ENCODE measurements around the gene SERHL2. TPM values are rescaled to one million over a fixed set of nuclear protein-coding genes. Genes with fewer than 3 reads are reported as not detected.
"Not testable (repeated sequence)": the region's sequence is repeated elsewhere in the genome, so short reads cannot be mapped to it uniquely, and the experiment has no call there.

The SERHL2 gene
- total and polyA plus RNA-seq, 8 donors: 1.7 to 5.5 (median 4.1) TPM; not detected in 1

DNA sequence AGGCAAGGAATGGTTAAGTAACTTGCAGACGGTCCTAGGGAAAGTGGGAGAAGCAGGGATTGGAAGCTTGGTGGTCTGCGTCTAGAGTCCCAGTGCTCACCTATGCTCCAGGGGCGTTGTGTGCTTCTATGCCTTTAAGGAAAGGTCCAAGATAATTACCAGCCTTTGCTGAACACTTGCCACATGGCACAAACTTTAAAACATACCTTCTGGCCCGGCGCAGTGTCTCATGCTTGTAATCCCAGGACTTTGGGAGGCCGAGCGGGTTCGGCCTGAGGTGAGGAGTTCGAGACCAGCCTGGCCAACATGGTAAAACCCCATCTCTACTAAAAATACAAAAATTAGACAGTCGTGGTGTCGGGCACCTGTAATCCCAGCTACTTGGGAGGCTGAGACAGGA lies 58.6 kb downstream of the SERHL2 start:
- Histone ChIP-seq H3K27me3 (no peaks in the 10 kb centered on the region), H3K36me3 (peaks cover 3 to 17% (median 10%) of the 10 kb centered on the region in 4 donors), H3K9me3 (no peaks in the 10 kb centered on the region), H3K4me1 (peaks cover 69 to 87% (median 83%) of the 10 kb centered on the region in 4 donors), H3K27ac (peak overlapping the region; percentile 76 to 97 (median 94)), H3K4me3 (peak overlapping the region; percentile 68 to 82 (median 78))
- intact Hi-C loops (cut with DNase I; ENCODE audit: low total_unique reads): no loop called here
- 31 to 54% (median 41%) methylated on average over 11 of the region's 11 CpGs for WGBS, 5 donors
- no peak for TF ChIP-seq EP300 (IDR thresholded peaks at IDR 0.05)
- DNase-seq: no peak

DNA sequence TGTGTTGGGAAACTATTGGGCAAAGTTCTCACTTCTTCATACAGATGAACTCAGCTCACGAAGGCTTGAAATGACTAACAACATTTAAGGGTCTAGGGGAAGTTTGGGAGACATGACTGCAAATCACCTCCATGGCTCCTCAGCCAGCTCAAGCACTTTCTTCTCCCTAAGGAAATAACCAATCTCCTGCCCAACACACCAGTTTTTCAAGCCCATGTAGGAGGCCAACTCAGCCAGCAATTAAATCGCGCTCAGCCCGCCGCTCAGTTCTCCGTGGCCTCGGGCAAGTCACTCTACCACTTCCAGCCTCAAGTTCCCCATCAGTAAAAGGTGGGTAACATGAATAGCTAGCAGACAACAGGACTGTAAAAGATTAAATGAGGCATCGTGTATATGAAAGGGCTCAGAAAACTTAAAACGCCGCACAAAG lies 60.1 kb downstream of the SERHL2 start:
- Histone ChIP-seq H3K27ac (peak overlapping the region; percentile 93 to 97 (median 96)), H3K36me3 (peaks cover 1 to 12% (median 6%) of the 10 kb centered on the region in 4 donors), H3K9me3 (no peaks in the 10 kb centered on the region), H3K27me3 (no peaks in the 10 kb centered on the region), H3K4me1 (peaks cover 58 to 79% (median 73%) of the 10 kb centered on the region in 4 donors), H3K4me3 (peak overlapping the region; percentile 68 to 82 (median 78))
- 0 to 1% (median 0%) methylated on average over 10 of the region's 10 CpGs for WGBS, 5 donors
- TF ChIP-seq POLR2A (IDR thresholded peaks at IDR 0.05) (no peak), EP300 (IDR thresholded peaks at IDR 0.05) (no peak), POLR2AphosphoS5 (IDR thresholded peaks at IDR 0.05) (no peak)
- TF ChIP-seq, protein P1, sequence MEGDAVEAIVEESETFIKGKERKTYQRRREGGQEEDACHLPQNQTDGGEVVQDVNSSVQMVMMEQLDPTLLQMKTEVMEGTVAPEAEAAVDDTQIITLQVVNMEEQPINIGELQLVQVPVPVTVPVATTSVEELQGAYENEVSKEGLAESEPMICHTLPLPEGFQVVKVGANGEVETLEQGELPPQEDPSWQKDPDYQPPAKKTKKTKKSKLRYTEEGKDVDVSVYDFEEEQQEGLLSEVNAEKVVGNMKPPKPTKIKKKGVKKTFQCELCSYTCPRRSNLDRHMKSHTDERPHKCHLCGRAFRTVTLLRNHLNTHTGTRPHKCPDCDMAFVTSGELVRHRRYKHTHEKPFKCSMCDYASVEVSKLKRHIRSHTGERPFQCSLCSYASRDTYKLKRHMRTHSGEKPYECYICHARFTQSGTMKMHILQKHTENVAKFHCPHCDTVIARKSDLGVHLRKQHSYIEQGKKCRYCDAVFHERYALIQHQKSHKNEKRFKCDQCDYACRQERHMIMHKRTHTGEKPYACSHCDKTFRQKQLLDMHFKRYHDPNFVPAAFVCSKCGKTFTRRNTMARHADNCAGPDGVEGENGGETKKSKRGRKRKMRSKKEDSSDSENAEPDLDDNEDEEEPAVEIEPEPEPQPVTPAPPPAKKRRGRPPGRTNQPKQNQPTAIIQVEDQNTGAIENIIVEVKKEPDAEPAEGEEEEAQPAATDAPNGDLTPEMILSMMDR (IDR thresholded peaks at IDR 0.05): no peak
- intact Hi-C loops (cut with DNase I; ENCODE audit: low total_unique reads): no loop called here
- DNase-seq: no peak

DNA sequence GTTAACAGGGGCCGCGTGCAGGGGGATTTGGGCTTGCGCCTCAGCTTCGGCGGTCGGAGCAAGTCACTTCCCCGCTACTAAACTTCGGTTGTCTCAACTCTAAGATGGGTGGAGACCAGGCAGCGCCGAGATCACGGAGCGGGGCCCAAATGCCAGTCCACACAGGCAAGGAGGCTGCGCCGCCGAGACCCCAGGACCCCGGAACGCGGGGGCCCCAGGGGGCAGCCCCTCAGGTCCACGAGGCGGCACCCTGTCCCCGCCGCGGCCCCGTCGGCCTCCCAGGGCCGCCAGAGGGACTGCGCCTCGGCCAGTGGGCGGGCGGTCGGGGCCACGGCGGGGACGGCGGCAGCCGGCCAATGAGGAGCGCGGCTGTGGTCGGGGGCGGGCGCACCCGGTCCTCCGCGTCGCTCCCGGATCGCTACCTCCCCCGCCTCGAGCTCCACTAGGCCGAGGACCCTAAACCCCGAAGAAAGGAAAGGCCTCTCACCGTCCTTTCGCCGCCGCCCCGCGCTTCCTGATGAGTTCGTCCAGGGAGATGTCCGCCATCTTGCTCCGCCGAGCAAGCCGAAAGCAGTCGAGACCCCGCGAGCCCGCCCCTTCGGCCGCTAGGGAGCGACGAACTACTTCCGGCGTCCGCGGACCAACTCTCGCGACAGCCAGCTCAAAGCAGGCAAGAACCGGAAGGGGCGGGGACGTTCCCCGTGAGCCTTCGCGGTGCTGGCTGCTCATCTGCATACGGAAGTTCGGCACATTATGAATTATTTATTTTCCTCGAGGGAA lies 60.7 kb downstream of the SERHL2 start, which contains the start of gene POLDIP3:
POLDIP3 (minus strand) TSS at position 572 of the 780 bp plus-strand sequence; CDS start at position 546, 26 bp downstream.
- Histone ChIP-seq H3K9me3 (no peaks in the 10 kb centered on the region), H3K27me3 (no peaks in the 10 kb centered on the region), H3K27ac (peak within 1 kb of the TSS; percentile 93 to 97 (median 96)), H3K36me3 (peaks cover 7 to 18% (median 9%) of the 10 kb centered on the region in 4 donors), H3K4me1 (peaks cover 52 to 73% (median 67%) of the 10 kb centered on the region in 4 donors), H3K4me3 (peak within 1 kb of the TSS; percentile 68 to 82 (median 78))
- TF ChIP-seq POLR2A (IDR thresholded peaks at IDR 0.05): peak in 1 of 4 donors; percentile 9
- TF ChIP-seq POLR2AphosphoS5 (IDR thresholded peaks at IDR 0.05): peak in 2 of 3 donors; percentile 36 to 83
- no peak for TF ChIP-seq EP300 (IDR thresholded peaks at IDR 0.05)
- TF ChIP-seq, protein P1 (IDR thresholded peaks at IDR 0.05): peak in 2 of 7 experiments; percentile 55 to 67
- peak; percentile 99 to 100 for DNase-seq
- intact Hi-C loops (cut with DNase I; ENCODE audit: low total_unique reads): no loop called here
- WGBS, 5 donors: 0 to 1% (median 1%) methylated on average over 25 to 85 of the region's 85 CpGs

- Histone ChIP-seq H3K9me3 (no peaks in the 10 kb centered on the region), H3K27me3 (no peaks in the 10 kb centered on the region), H3K36me3 (peaks cover 10 to 25% (median 17%) of the 10 kb centered on the region in 4 donors), H3K4me3 (peak overlapping the region; percentile 18 to 82 (median 74)), H3K4me1 (peaks cover 45 to 65% (median 60%) of the 10 kb centered on the region in 4 donors), H3K27ac (peak overlapping the region; percentile 93 to 97 (median 96))
- intact Hi-C loops (cut with DNase I; ENCODE audit: low total_unique reads): no loop called here
- peak; percentile 90 to 98 for DNase-seq
- TF ChIP-seq POLR2AphosphoS5 (IDR thresholded peaks at IDR 0.05) (peak; percentile 84 to 100 (median 99)), EP300 (IDR thresholded peaks at IDR 0.05) (no peak), POLR2A (IDR thresholded peaks at IDR 0.05) (peak in 2 of 4 donors; percentile 94 to 99)
- TF ChIP-seq, protein P1 (IDR thresholded peaks at IDR 0.05): no peak
- 0 to 1% (median 0%) methylated on average over 35 of the region's 35 CpGs for WGBS, 5 donors
Observed at GRCh38 chr22:42615092-42615859, 61.5 kb downstream of the SERHL2 start.

DNA sequence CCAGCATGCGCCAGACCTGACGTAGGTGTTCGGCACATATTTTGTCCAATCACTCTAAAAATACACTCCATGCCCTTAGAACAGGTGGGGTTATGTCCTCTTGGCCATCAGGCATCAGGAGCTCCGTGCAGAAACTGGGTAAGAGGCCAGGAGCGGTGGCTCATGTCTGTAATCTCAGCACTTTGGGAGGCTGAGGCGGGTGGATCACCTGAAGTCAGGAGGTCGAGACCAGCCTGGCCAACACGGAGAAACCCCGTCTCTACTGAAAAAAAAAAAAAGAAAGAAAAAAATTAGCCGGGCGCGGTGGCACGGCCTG lies 62.1 kb downstream of the SERHL2 start:
- peaks cover 10 to 25% (median 19%) of the 10 kb centered on the region in 4 donors for H3K36me3 ChIP-seq
- H3K9me3 ChIP-seq; intact Hi-C loops (cut with DNase I; ENCODE audit: low total_unique reads); H3K27me3 ChIP-seq: not testable (repeated sequence)
- WGBS, 5 donors: 5 to 13% (median 9%) methylated on average over 13 of the region's 13 CpGs
- peak in 1 of 2 donors; percentile 55 for DNase-seq
- peaks cover 39 to 65% (median 56%) of the 10 kb centered on the region in 4 donors for H3K4me1 ChIP-seq
- H3K4me3 ChIP-seq: peak overlapping the region; percentile 18 to 82 (median 74)
- H3K27ac ChIP-seq: peak overlapping the region; percentile 92 to 97 (median 94)
